ENCODE data around the gene FUOM. TPM values are rescaled to one million over a fixed set of nuclear protein-coding genes. Genes with fewer than 3 reads are reported as not detected.

FUOM gene
- total and polyA plus RNA-seq, 10 of the 15 experiments (the other 5 are each of a cell fraction or from before 2014, with no cell fraction given) = 1.8 to 41.7 (median 25.6) TPM

GRCh38 chr10:133318494-133319127 lies 39.2 kb downstream of the FUOM start (continued):
- no peak for TF ChIP-seq BACH1 (IDR thresholded peaks at IDR 0.05; ENCODE audit: borderline replicate concordance)
- no peak for TF ChIP-seq CUX1 (IDR thresholded peaks at IDR 0.05; ENCODE audit: insufficient replicate concordance, low read depth, low read length)
- no peak for TF ChIP-seq ZSCAN29 (IDR thresholded peaks at IDR 0.05)
- TF ChIP-seq ZNF274 (IDR thresholded peaks at IDR 0.05; ENCODE audit: insufficient read depth, insufficient read length) = no peak
- no peak for TF ChIP-seq POLR2AphosphoS5 (IDR thresholded peaks at IDR 0.05; ENCODE audit: low read length)
- no peak for TF ChIP-seq ZBTB40 (IDR thresholded peaks at IDR 0.05; ENCODE audit: borderline replicate concordance)
- TF ChIP-seq ZZZ3 (IDR thresholded peaks at IDR 0.05; ENCODE audit: control insufficient read depth, insufficient read length, low read depth) = no peak
- no peak for TF ChIP-seq MLLT1 (IDR thresholded peaks at IDR 0.05)
- TF ChIP-seq CREB1 (IDR thresholded peaks at IDR 0.05; ENCODE audit: low read depth) = no peak
- TF ChIP-seq KDM1A (IDR thresholded peaks at IDR 0.05; ENCODE audit: borderline replicate concordance) = no peak
- TF ChIP-seq YBX1 (IDR thresholded peaks at IDR 0.05) = no peak
- no peak for TF ChIP-seq BRCA1 (IDR thresholded peaks at IDR 0.05; ENCODE audit: low read depth, low read length)
- TF ChIP-seq CBX3 (IDR thresholded peaks at IDR 0.05; ENCODE audit: borderline replicate concordance, low read depth) = no peak
- TF ChIP-seq MEF2A (IDR thresholded peaks at IDR 0.05; ENCODE audit: insufficient read depth, low read depth, low read length) = no peak
- no peak for TF ChIP-seq JUNB (IDR thresholded peaks at IDR 0.05)
- no peak for TF ChIP-seq MTA2 (IDR thresholded peaks at IDR 0.05; ENCODE audit: low read depth)
- no peak for TF ChIP-seq TCF12 (IDR thresholded peaks at IDR 0.05; ENCODE audit: low read depth, low read length)
- no peak for TF ChIP-seq ZNF207 (IDR thresholded peaks at IDR 0.05; ENCODE audit: borderline replicate concordance)
- no peak for TF ChIP-seq SKIL (IDR thresholded peaks at IDR 0.05; ENCODE audit: low read depth, poor library complexity, severe bottlenecking)
